ENCODE measurements around the gene AHCY. TPM values are rescaled to one million over a fixed set of nuclear protein-coding genes. Genes with fewer than 3 reads are reported as not detected.

Gene AHCY
- total RNA-seq: 263 and 320 TPM in 2 replicates

GRCh38 chr20:34302723-34303533, at the start of gene AHCY:
TSS of gene AHCY (minus strand) at chr20:34303355. CDS start at chr20:34303270, 85 bp downstream.

GRCh38 chr20:34240693-34241615, 62.2 kb downstream of the AHCY start, which contains the start of gene ASIP:
TSS of gene ASIP (plus strand) at chr20:34241423. CDS start at chr20:34260375, 18,952 bp downstream.

Other genes starting within 250 kb of the AHCY start
- 138 and 141 TPM in 2 replicates for gene EIF2S2, start 191.1 kb downstream of the AHCY start, total RNA-seq
- gene ASIP, start 61.9 kb downstream of the AHCY start, total RNA-seq: not detected in 2 replicates
- gene ITCH, start 59.9 kb upstream of the AHCY start, total RNA-seq: 47.5 and 71.5 TPM in 2 replicates
- 134 and 141 TPM in 2 replicates for gene DYNLRB1, start 213.1 kb upstream of the AHCY start, total RNA-seq

Data from hair follicular keratinocyte (primary cell).